GM13977 (cell line): ENCODE data around the gene HNRNPA1.
"Not testable (repeated sequence)": the region's sequence is repeated elsewhere in the genome, so short reads cannot be mapped to it uniquely, and the experiment has no call there.

Source experiments
- DNase-seq: peaks from one replicate; pipeline ENCODE4 v3.0.0; 2012; ENCODE audit warnings: low spot score
- in situ Hi-C: fragments of 300-500 bp; cut with MboI; formaldehyde crosslinking; loops from one replicate; pipeline ENCODE4 v1.12.0; 2022; ENCODE audit warnings: low sequenced_read_pairs, low pct_unique_long_range_greater_than_20kb, mixed read lengths, inconsistent platforms; ENCODE audit not compliant: unreplicated experiment
- TF ChIP-seq, protein P1 (sequence below): IDR thresholded peaks from 2 replicates; pipeline ENCODE4 v1.5.1; 2012; ENCODE audit warnings: mild to moderate bottlenecking, control low read depth; ENCODE audit not compliant: insufficient read depth; ENCODE audit errors: extremely low read depth, missing control alignments

HNRNPA1 gene

DNA sequence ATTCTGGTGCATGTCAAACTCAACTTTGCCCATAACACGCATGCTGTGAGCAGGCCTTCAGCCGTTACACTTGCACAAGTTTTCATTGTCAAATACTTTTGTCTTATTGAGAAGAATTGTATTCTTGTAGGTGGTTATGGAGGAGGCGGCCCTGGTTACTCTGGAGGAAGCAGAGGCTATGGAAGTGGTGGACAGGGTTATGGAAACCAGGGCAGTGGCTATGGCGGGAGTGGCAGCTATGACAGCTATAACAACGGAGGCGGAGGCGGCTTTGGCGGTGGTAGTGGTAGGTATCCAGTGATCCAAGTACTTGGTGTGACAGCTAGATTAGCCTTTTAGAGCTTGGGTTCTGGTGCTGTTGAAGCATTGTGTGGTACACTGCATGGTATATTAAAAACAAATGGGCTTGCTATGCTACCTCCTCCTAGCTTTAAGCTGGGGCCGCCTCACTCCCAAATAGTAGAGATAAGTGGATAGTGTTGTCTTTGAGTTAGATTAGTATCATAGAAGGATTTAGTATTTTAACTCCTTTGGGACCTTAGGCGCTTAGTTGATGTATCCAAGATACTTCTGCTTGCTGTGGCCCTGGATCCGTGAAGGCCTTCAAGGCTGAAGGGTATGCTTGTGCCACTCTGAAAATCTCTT lies 2.5 kb downstream of the HNRNPA1 start:
- no peak for DNase-seq
- TF ChIP-seq, protein P1, sequence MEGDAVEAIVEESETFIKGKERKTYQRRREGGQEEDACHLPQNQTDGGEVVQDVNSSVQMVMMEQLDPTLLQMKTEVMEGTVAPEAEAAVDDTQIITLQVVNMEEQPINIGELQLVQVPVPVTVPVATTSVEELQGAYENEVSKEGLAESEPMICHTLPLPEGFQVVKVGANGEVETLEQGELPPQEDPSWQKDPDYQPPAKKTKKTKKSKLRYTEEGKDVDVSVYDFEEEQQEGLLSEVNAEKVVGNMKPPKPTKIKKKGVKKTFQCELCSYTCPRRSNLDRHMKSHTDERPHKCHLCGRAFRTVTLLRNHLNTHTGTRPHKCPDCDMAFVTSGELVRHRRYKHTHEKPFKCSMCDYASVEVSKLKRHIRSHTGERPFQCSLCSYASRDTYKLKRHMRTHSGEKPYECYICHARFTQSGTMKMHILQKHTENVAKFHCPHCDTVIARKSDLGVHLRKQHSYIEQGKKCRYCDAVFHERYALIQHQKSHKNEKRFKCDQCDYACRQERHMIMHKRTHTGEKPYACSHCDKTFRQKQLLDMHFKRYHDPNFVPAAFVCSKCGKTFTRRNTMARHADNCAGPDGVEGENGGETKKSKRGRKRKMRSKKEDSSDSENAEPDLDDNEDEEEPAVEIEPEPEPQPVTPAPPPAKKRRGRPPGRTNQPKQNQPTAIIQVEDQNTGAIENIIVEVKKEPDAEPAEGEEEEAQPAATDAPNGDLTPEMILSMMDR: no peak
- in situ Hi-C loops: no loop called here

DNA sequence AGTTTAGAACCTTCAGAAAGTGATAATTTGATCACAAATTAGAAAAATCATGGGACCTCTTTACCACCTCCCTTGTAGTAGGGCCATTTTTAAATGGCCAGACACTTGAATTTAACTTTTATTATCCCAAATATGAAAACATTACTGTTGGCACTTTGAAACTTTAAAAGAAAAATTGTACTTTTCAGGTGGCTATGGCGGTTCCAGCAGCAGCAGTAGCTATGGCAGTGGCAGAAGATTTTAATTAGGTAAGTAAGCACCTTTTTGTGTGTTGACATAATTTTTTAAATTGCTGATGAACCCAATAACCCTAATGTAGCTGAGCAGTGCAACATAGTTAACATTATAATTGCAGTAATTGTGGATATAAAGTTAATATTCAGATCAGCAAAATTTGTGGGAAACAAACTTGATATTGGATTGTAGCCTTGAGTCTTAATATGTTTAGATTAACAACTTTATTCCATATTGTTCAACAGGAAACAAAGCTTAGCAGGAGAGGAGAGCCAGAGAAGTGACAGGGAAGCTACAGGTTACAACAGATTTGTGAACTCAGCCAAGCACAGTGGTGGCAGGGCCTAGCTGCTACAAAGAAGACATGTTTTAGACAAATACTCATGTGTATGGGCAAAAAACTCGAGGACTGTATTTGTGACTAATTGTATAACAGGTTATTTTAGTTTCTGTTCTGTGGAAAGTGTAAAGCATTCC lies 3.7 kb downstream of the HNRNPA1 start:
- DNase-seq, in situ Hi-C loops: not testable (repeated sequence)

DNA sequence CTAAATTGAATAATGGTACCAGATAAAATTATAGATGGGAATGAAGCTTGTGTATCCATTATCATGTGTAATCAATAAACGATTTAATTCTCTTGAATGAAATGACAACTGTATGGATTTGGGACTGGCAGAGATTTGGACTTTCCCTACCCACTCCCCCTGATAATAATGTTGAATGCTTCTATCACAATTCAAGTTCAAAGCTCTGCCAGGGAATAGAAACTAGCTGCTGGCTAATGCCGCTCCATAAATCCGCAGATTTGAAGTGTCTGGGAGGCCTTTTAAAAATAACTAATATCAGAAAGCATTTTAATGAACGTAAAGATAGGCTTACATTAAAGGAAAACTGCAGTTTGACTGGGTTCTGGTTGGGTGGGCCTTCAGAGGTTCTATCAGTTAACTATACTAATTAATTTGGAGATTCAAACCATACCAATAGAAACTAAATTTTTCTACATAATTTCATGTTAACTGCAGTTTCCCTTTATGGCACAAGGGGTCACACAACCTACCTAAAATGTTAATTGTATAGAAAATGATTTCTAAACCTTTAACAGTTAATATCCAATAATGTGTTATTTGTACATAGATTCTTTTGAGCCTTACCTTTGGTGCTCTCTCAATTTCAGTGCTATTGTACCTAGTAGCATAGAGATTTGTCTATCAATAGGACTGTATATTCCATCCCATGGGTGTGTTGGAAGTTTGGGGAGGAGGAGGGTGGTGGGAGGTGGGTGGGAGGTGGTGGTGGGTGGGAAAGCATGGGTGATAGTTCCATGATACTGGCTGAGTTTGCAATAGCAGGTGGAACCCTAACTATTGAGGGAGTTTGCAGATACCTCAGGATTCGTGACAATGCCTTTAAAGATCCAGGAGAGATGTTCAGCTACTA lies 4.9 kb downstream of the HNRNPA1 start:
- DNase-seq: no peak
- TF ChIP-seq, protein P1: peak; percentile 4
- in situ Hi-C loops: no loop called here

DNA sequence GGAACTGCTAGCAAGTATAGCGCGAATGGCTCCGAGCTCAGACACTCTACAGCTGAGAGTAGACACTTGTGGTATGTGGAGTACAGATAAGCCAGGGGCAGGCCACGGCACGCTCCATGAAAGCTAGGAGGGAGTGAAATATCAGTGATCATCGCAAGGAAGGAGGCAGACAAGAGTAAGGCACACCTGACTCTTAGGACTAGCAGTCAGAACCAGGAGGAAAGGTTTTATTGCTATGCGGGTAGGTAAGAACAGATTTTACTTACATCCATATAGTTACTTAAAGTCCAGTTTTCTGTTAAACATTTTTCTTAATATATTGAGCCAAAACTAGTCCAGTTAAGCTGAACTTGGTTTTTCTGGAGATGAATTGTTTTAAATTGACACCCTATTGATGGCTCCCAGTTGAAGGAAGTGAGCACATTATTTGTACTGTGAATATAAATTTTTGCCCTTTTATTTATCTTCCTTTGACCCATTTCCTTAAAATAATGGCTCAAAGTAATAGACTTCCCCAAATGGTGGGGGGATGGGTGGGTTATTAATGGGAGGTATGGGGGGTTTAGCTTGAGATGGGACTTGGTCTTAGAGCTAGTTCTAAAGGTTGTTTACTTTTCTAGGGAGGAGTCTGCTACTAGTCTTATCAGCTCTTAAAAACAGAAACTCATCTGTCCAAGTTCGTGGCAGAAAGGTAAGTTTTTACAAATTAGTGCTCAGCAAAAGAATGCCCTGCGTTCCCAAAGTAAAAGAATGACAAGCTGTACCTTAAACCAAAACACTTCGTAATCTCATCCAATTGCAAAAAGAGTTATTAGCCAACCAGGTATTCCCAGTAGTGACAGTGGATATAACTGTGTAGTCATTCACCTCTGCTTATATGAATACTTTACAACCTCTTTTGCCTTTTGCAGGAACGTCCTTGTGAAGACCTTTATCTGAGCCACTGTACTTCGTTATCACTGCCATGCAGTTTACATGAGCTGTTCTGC lies 5.8 kb downstream of the HNRNPA1 start:
- no peak for DNase-seq
- TF ChIP-seq, protein P1: no peak
- in situ Hi-C loops: no loop called here

DNA sequence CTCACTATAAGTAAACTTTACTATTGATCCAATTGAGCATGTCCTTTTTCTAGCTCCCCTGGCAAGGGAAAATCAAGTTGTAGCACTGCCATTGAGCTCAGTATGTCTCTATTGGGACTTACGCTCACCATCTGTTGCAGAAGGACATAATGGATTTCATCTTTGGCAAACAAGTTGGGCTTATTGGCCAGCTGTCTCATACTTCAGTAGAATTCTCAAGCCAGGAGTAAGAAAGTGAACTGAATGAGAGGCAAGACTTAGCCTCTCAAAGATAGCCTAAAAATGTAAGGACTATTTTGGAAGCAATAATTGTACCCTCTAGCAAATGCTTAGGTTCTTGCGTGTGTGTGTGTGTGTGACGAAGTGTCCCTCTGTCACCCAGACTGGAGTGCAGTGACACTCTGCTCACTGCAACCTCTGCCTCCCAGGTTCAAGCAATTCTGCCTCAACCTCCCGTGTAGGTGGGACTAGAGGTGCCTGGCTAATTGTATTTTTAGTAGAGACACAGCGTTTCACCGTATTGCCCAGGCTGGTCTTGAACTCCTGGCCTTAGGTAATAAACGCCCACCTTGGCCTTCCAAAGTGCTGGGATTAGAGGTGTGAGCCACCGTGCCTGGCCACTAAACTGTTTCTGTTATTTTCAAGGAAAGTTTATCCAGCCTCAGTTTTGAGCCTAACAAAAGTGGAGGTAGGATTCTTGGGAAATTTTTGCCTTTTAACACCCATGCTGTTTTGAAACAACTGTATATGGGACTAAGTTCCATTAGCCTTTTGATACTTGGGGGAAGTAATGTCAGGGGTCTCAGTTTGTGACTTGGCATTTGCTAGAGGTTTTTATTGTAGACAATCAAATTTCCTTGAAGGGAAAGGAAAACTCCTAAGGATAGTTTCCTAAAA lies 7.0 kb downstream of the HNRNPA1 start:
- TF ChIP-seq, protein P1: no peak
- DNase-seq: no peak
- in situ Hi-C loops: no loop called here
